Left kidney (tissue), 8 donors: ENCODE measurements around the gene INTS6L. TPM values are rescaled to one million over a fixed set of nuclear protein-coding genes. Genes with fewer than 3 reads are reported as not detected.

Experiments
- DNase-seq: peaks from one replicate; pipeline ENCODE4 v3.0.0-alpha.2; 2013
- long read RNA-seq, 8 donors: transcript quantifications; one replicate each; lab custom pipeline, GENCODE V29; 2026
- polyA plus RNA-seq: library from polyadenylated mRNA; unstranded; fragments of 120-200 nt; gene quantifications from one replicate; pipeline ENCODE4 v1.2.1, GENCODE V29; 2013; ENCODE audit not compliant: insufficient read length

INTS6L gene, protein sequence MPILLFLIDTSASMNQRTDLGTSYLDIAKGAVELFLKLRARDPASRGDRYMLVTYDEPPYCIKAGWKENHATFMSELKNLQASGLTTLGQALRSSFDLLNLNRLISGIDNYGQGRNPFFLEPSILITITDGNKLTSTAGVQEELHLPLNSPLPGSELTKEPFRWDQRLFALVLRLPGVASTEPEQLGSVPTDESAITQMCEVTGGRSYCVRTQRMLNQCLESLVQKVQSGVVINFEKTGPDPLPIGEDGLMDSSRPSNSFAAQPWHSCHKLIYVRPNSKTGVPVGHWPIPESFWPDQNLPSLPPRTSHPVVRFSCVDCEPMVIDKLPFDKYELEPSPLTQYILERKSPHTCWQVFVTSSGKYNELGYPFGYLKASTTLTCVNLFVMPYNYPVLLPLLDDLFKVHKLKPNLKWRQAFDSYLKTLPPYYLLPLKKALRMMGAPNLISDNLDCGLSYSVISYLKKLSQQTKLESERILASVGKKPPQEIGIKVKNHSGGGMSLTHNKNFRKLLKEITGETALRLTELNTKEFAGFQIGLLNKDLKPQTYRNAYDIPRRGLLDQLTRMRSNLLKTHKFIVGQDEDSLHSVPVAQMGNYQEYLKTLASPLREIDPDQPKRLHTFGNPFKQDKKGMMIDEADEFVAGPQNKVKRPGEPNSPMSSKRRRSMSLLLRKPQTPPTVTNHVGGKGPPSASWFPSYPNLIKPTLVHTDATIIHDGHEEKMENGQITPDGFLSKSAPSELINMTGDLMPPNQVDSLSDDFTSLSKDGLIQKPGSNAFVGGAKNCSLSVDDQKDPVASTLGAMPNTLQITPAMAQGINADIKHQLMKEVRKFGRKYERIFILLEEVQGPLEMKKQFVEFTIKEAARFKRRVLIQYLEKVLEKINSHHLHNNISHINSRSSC
- 32.2 TPM for polyA plus RNA-seq
- long read RNA-seq, donor 1, result 0 reads
- long read RNA-seq, donor 2, partial matches to known transcripts, result 12 of 12 reads
- long read RNA-seq, donor 2, other reads (novel, unspliced or antisense), result 0 of 12 reads
- long read RNA-seq, donor 3, partial matches to known transcripts, result 8 of 8 reads
- long read RNA-seq, donor 3, other reads (novel, unspliced or antisense), result 0 of 8 reads
- long read RNA-seq, donor 4, result 0 reads
- long read RNA-seq, donor 5, result 0 reads
- long read RNA-seq, donor 6, partial matches to known transcripts, result 5 of 5 reads
- long read RNA-seq, donor 6, other reads (novel, unspliced or antisense), result 0 of 5 reads
- long read RNA-seq, donor 7, partial matches to known transcripts, result 11 of 11 reads
- long read RNA-seq, donor 7, other reads (novel, unspliced or antisense), result 0 of 11 reads
- long read RNA-seq, donor 8, result 0 reads

DNA sequence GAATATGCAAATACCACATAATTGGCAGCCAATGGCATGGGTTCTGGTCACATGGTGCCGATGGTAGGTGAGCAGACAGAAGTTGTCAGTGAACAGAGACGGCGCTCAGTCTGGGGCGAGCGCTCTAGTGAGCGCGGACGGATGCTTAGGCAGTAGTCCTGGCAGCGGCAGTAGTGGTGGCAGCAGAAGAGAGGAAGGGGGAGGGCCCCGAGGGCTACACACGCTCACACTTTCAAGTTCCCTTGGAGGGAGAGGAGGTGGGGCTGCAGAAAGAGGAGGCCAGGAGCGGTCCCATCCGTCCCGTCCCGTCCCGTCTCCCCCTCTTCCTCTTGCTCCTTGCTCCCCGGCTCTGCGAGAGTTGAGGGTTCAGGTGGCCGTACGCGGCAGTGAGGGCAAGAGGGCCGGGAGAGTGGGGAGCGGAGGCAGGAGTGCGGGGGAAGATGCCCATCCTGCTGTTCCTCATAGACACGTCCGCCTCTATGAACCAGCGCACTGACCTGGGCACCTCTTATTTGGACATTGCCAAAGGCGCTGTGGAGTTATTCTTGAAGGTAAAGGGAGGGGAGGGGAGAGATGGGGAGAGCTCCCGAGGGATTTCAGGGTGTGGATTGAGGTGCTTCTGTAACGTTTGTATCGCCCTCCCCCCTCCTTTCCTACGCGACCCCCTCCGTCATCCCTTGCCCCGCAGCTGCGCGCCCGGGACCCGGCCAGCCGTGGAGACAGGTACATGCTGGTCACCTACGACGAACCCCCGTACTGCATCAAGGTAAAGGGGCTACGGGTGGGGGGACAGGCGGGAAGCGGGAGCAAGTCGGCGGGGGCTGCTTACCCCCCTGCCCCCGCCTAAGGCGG, at the start of gene INTS6L:
Gene INTS6L (plus strand): TSS at position 108 of the 852 bp plus-strand sequence. CDS start 333 bp downstream, at position 441.
- DNase-seq, result peak; percentile 81

DNA sequence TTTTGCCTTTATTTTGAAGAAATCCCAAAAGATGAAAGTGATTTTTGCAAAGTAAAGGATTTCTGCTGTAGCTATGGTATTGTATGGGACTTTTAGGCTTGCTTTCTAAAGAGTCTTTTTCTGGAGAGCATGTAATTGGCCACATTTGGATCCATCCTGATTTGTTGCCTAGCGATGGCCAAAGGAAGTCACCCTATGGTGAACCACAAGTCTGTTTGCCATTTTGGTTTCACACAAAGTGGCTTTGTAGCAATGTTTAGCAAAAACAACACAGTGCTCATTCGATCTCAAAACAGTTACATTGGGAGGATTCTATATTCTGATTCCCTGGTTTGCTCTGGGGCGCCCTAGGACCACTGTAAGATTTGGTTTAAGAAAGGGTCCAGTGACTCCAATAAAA, 44.1 kb upstream of the INTS6L start:
- no peak for DNase-seq

DNA sequence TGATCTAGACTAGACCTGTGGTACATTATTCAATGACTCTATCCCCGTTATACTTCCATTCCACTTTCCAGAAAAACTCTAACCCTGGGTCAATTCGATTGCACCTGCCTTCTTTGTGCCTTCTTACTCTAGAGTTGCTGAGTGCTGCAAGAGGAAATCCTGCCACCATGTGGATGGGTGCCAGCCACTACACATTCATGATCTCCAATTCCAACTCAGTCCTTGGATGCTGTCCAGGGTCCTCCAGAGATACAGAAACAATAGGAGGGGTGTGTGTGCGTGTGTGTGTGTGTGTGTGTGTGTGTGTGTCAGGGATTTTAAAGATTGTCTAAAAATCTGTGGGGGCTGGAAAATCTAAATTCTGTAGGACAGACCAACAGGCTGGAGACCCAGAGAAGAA, 42.9 kb upstream of the INTS6L start:
- DNase-seq, result peak; percentile 70

DNA sequence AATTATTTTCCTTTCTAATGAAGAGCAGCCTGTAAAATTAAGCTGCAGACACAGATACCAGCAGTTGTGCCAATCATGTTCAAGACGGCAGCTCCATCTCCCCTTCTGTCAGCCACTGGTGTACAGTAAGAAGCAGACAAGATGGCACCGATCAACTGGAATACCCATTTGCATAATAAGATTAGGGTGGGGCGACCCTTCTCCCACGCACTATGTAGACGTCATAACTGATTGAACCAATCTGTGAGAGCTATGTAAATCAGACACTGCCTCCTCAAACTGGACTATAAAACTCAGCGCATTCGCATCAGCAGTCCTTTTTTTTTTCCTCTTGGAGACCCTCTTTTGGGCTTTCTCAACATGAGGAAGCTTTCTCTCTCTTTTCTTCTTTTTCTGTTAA, 40.4 kb upstream of the INTS6L start:
- no peak for DNase-seq

DNA sequence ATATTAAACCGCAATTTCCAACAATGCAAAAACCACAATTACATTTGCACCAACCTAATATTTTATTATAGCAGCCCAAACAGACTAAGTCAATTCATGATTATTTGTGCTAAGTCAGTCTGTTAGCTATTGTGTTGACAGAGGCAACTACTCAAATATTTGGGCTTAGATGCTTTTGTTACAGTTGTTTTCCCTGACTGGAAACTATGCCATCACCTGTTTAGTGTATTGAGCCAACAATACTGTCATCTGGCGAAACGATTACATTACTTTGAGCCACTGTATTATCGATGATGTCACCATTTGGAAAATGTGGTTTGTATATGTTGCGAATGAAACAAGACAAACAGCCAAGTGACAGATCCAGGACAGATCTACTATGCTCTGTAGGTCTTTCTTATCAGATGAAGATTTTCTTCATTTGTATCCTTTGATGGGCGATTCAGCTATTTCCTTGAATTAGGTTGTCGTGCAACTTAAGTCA, 38.7 kb upstream of the INTS6L start:
- no peak for DNase-seq

DNA sequence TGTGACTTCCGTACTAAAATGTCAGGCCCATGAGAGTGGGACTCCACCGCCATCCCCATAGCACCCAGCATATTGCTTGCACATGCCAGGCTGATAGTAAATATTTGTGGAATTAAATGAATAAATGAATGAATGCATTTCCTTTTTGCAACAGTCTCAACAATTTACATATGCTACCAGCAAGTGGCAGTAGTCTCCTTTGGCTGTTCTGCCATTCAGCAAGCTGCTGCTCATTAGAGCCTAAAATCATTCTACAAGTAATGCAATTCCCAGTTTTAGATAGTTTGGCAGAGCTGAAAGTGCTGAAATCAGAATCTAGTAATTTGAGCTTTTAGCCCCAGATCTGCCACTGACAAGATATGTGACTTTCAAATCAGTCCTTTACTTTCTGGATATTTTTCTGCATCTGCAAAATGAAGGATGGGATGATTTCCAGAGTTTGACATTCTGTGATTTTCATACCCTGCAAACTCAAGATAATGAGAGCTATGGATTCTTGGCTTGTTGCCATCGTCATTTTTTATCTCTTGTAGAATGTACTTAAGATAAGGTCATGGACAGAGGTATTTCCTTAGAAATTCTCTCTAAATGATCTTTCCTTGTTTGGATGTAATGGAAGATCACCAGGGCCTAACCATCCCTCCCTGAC, 35.7 kb upstream of the INTS6L start:
- peak; percentile 12 for DNase-seq

DNA sequence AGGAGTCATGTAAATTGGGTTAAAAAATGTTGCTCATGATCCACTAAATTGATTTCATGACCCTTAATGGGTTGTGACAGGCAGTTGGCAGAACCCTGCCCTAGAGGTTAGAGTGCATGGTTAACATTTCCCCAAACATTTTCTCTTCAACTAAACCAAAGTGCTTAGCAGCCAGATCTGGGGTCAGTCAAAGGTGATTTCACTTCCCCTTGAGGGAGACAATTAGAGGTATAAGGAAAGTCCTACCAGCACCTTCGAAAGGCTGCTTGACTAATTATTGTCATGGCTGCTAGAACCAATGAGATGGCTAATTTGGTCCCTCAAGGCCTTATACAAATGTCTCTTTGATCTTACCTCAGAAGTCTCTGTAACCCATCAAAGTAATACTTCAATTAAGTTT, 30.9 kb upstream of the INTS6L start:
- no peak for DNase-seq

DNA sequence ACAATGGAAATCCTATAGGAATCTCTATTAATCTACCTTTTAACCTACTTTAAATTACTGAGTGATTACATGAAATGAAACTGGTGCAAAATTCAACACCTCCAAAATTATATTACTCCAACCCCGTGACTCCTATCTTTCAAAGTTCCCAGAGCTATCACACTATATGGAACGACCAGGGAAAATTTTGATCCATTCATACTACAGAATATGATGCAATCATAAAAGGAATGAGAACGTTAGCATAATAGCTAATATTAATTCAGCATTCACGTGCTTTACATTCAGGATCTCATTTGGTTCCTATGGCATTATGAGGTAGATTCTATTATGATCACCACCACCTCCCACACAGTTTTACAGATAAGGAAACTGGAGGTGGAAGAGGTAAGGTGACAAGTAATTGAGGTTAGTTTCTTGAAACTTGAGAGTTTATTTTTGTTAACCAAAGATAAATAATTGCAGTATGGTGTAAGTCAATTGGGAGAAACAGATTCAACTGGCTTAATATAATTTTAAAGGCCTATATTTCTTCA, 29.4 kb upstream of the INTS6L start:
- DNase-seq, result no peak

DNA sequence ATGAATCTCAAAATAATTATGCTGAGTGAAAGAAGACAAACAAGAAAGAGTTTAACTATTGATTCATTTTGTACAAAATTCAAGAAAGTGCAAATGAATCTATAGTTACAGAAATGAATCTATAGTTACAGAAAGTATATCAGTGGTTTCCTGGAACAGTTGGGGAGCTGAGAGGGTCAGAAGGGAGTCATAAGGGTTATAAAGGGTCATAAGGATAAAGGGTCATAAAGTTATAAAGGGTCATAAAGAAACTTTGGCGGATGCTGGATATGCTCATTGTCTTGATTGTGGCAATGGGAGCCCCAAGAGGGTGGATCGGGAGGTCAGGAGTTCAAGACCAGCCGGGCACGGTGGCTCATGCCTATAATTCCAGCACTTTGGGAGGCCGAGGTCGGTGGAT, 26.0 kb upstream of the INTS6L start:
- DNase-seq, result no peak

DNA sequence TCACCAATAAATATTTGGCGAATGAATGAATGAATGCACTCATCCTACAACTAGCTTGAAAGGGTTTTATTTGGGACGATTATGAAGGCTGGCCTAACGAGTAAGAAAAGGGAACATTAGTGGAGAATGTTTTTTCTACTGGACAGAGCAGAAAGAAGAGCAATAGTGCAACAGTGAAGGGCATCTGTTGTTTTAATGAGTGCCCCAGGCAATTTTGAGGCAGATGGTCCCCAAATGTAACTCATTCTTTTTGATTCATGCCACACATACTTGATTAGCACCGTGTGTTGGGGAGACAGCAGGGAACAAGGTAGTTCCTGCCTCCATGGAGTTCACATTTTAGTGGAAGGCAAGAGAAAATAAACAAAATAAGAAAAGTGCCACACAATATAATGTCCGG, 22.7 kb upstream of the INTS6L start:
- no peak for DNase-seq

DNA sequence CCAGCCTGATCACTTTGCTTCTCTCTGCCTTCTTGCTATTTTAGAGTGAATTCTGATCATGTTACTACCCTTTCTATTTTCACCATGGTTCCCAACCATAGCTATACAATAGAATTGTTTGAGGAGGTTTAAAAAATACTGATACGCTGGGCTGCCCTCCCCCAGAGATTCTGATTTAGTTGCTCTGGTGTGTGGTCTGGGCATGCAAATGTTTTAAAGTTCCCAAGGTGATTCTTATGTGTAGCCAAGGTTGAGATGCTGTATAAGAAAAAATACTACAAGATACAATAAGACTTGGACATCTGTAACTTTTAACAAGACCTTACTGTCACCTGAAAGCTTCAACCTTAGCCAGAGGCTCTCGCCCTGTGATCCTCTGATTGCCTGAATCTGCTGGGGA, 22.2 kb upstream of the INTS6L start:
- no peak for DNase-seq

DNA sequence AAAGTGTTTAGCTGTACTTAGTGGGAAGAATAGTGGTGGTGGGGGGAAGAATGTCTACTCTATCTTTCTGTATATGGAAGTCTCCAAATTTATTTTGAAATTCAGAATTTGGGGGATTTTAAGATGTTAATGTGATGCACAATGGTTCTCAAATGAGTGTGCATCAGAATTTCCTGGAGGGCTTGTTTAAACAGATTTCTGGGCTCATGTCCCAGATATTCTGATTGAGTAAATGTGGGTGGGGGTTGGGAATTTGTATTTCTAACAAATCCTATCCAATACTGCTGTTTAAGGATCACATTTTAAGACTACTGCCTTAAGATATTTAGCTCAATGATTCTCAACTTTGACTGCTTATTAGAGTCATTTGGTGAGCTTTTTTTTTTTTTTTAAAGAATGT, 15.1 kb upstream of the INTS6L start:
- no peak for DNase-seq

DNA sequence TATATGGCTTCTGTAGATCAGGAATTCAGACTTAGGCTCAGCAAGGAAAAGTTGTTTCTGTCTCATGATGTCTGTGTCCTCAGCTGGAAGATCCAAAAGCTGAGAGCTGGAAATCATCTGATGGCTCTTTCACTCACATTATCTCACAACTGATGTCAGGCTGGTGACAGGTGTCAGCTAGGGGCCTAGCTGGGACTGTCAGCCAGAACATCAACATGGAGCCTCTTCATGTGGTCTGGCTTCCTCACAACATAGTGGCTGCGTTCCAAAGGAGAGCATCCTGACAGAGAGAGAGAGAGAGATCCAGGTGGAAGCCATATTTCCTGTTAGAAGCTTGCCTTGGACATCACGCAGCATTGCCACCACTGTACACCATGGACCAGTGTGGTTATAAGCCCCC, 10.6 kb upstream of the INTS6L start:
- DNase-seq, result no peak

DNA sequence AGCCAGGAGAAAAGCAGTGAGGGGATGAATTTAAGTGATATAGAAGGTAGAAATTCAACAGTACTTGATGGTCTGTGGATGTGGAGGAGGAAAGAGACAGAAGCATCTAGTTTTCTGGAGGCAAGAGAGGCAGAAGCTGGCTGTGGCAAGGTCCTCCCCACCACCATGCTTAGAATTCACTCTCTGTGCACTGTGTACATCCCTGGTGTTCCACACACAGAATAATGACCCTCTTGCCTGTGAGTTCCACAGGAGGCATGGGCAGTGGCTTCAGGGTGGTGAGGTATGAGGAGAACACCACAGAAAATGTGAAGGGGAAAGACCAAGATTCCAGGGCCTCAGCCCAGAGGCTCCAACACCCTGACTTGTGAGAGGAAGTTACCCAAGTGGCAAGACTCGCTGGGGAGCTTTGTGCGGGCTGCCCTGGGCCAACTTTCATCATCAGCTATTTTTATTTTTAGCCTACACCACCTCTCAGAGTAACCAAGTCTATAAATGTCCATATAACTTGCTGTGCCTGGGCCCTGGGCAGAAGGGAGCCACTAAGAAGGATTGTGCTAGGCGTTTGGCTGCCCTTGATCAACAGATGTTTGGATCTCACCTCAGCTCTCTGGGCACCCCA, 7.8 kb upstream of the INTS6L start:
- no peak for DNase-seq

DNA sequence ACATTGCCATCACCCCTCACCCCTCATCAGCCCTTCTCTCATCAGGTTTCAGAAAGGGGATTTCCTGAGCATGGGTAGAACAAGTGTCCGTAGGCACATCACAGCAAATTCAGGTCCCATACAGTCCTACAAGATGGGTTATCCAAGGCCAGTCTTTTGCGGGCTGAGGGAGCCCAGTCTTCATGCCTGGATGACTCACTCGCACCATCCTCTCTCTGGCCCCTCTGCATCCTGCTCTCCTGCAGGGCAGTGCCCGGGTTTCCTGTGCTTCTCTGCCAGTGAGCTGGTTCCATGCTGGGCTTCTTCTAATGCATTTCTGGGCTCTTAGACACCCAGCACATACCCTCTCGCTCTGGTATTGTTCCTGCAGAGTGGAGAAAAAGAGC, 7.3 kb upstream of the INTS6L start:
- no peak for DNase-seq

DNA sequence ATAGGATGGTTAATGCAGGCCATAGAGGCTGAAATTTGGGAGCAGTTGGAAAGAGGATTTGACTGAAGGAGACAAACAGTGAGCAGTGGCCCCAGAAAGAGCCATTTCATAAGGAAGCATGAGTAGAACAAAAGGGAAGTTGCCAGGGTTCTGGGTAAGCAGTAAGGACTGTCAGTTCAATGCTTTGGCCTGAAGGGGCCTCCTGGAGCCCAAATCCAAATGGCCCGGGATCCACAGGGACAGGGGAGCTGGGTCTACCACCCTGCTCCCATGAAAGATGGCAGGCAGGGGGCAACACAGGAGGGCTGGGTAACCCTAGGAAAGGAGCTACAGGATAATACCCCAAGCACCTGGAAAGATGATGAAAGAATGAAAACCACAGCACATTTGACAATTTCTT, 4.1 kb upstream of the INTS6L start:
- no peak for DNase-seq

DNA sequence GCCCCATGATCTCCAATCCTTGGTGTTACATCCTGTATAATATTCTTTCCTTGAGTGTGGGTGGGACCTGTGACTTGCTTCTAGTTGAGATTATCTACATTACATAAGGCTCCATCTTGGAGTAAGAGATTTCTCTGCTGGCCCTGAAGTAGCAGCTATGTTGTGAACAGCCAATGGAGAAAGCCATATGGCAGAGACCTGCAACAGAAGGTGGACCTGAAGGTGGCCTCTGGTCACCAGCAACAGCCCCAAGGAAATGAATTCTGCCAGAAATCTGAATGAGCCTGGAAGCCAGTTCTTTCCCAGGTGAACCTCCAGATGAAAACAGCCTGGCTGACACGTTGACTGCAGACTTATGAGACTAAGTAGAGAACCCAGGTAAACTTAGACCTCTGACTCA, 2.3 kb upstream of the INTS6L start:
- DNase-seq, result no peak

DNA sequence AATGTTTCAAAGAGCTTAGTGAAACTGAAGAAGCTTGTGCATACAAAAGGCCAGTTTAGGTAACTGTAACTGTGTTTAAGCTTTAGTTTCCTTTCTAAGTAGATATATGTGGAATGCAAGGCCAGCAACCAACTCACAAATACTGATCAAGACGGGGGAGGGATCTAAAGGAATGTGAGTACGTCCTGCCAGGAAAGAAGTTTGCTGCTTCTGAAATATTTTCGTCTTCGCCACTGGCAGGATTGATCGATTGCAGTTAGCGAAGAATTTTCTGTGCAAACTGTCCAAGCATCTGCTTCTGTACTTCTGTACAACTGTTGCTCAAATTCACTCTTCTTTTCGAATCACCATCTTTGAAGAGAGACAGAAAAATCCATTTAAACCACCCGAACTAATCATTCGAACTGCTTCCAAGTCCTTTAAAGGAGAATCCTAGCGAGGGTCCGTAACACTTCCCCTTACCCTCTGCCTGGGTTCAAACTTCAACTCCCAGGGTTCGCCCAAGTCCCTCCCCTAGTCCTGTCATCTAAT, 373 bp upstream of the INTS6L start:
- no peak for DNase-seq

DNA sequence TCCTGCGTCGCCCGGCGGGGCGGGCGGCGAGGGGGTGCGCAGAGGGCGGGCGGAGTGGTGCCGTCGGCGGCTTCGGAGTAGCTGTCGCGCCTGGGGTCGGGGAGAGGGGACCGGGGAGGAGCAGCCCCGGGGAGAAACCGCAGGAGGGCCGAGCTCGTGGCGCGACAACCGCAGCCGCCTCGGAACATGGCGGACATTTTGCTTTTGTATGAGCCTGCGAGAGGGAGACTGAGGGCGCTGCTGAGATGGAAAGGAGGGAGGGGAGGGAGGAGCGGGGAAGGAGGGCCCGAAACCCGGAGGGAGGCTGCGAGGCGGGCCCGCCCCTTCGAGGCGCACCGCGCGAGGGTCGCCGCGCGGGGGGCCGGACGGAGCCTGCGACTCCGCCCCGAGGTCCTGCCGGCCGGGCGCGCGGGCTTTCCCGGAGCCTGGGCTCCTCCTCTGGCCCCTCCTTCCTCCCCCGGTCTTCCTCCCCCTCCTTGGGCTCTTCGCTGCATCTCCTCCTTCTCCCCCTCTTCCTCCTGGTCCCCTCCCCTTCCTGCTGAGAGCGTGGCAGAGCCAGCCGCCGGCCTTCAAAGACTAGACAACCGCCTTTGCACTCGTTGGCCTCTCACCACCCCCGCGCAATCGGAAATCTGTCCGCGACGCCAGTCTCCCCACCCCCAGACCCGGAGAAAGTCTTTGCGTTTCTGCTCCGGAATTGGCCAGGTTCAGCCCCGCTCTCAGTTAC, 1.1 kb downstream of the INTS6L start:
- DNase-seq, result peak; percentile 79
